NCI-H1436 (cell line): Measurements from ENCODE around the gene COL18A1.
"Not testable (repeated sequence)": the region's sequence is repeated elsewhere in the genome, so short reads cannot be mapped to it uniquely, and the experiment has no call there.

ENCODE experiments used
- DNase-seq: peaks from one replicate; lab custom pipeline; 2025; lab: John Stamatoyannopoulos, UW

The COL18A1 gene

GRCh38 chr21:45522381-45522780, 117.4 kb downstream of the COL18A1 start:
- no peak for DNase-seq

GRCh38 chr21:45522986-45523385, 118.0 kb downstream of the COL18A1 start:
- DNase-seq: no peak

GRCh38 chr21:45523411-45524101, 118.6 kb downstream of the COL18A1 start:
- DNase-seq: no peak

GRCh38 chr21:45524756-45525152, 119.8 kb downstream of the COL18A1 start:
- no peak for DNase-seq

GRCh38 chr21:45525153-45525909, 120.4 kb downstream of the COL18A1 start:
- no peak for DNase-seq

GRCh38 chr21:45525910-45526306, 120.9 kb downstream of the COL18A1 start:
- DNase-seq: no peak

GRCh38 chr21:45527151-45527999, 122.4 kb downstream of the COL18A1 start:
- DNase-seq: peak; percentile 10

GRCh38 chr21:45528028-45528705, 123.2 kb downstream of the COL18A1 start:
- no peak for DNase-seq

- DNase-seq: no peak
Observed at GRCh38 chr21:45528981-45529784, 124.2 kb downstream of the COL18A1 start.

- no peak for DNase-seq
Observed at GRCh38 chr21:45529785-45530422, 124.9 kb downstream of the COL18A1 start.

GRCh38 chr21:45530423-45531113, 125.6 kb downstream of the COL18A1 start:
- DNase-seq: no peak

GRCh38 chr21:45531114-45531392, 126.1 kb downstream of the COL18A1 start:
- DNase-seq: not testable (repeated sequence)

GRCh38 chr21:45531393-45532215, 126.6 kb downstream of the COL18A1 start:
- DNase-seq: no peak

GRCh38 chr21:45532826-45533360, 127.9 kb downstream of the COL18A1 start:
- no peak for DNase-seq

- DNase-seq: no peak
Observed at GRCh38 chr21:45533361-45533845, 128.4 kb downstream of the COL18A1 start.

GRCh38 chr21:45533846-45534635, 129.1 kb downstream of the COL18A1 start:
- no peak for DNase-seq

GRCh38 chr21:45534636-45535331, 129.8 kb downstream of the COL18A1 start:
- no peak for DNase-seq
